ENCODE results near the gene S1PR3. TPM values are rescaled to one million over a fixed set of nuclear protein-coding genes. Genes with fewer than 3 reads are reported as not detected.

Gene S1PR3
- total and polyA plus RNA-seq, 9 donors: 1.9 to 18.5 (median 5.9) TPM

DNA sequence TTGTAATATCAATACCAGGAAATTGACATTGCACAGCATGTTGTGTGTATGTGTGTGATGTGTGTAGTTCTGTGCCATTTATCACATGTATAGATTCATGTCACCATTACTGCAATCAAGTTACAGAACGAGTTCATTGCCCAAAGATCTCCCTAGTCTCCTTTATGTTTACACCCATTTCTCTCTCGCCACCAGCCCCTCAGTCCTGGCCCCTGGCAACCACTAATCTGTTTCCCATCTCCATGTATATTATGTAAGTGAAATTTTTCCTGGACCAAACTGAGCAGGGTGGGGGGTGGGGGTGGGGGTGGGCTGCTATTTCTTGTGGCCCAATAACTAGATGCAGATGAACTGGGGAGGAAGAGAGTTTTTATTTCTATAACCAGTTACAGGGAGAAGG is 11.5 kb upstream of the S1PR3 start:
- H3K27ac ChIP-seq: no peak overlapping the region
- H3K36me3 ChIP-seq: no peaks in the 10 kb centered on the region
- no peak overlapping the region for H3K4me3 ChIP-seq
- TF ChIP-seq CTCF (IDR thresholded peaks at IDR 0.05): no peak
- no peak for TF ChIP-seq EP300 (IDR thresholded peaks at IDR 0.05)
- no peak for TF ChIP-seq POLR2A (IDR thresholded peaks at IDR 0.05)
- intact Hi-C loops (cut with DNase I): no loop called here
- no peak for DNase-seq
- H3K4me1 ChIP-seq (ENCODE audit: insufficient read depth): no peaks in the 10 kb centered on the region
- 87 to 96% (median 94%) methylated on average over 2 of the region's 2 CpGs for WGBS, 3 donors
- no peaks in the 10 kb centered on the region for H3K27me3 ChIP-seq
- H3K9me3 ChIP-seq: no peaks in the 10 kb centered on the region

- WGBS, 3 donors: 28 to 44% (median 43%) methylated on average over 1 of the region's 1 CpG
- Histone ChIP-seq H3K27me3 (no peaks in the 10 kb centered on the region), H3K4me1 (ENCODE audit: insufficient read depth) (no peaks in the 10 kb centered on the region), H3K27ac (no peak overlapping the region), H3K9me3 (no peaks in the 10 kb centered on the region), H3K36me3 (no peaks in the 10 kb centered on the region), H3K4me3 (no peak overlapping the region)
- DNase-seq: no peak
- no peak for TF ChIP-seq POLR2A (IDR thresholded peaks at IDR 0.05)
- no peak for TF ChIP-seq EP300 (IDR thresholded peaks at IDR 0.05)
- no peak for TF ChIP-seq CTCF (IDR thresholded peaks at IDR 0.05)
- intact Hi-C loops (cut with DNase I): no loop called here
Measured at GRCh38 chr9:88980740-88981203, 10.5 kb upstream of the S1PR3 start.

DNA sequence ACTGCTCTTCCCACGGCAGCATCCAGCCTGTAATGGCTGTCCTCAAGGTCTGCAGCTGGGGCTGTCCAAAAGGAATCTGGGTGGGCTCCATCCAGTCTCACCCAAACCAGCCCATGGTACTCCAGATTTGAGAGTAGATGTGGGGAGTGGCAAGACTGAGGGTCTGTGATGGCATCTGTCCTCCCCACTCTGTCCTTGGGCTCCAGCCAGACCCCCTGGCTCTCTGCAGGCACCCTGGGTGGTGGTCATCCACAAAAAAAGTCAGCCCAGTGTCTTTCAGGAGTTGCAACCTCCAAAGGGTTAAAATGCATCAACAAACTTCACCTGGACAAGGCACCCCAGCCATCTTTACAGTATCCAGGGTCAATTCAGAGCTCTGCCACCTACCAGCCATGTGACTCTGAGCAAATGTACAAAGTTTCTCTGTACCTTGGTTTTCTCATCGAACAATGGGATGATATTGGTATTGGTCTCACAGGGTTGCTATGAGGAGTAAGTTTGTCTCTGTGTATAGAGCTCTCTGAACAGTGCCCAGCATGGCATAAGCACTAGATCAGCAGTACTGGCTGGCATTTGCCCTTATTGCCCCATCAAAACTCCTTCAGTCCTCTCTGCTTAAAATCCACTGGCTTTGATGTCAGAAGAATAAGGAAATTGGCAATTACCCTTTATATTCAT is 7.3 kb upstream of the S1PR3 start:
- no peak overlapping the region for H3K27ac ChIP-seq
- no peaks in the 10 kb centered on the region for H3K36me3 ChIP-seq
- H3K27me3 ChIP-seq: no peaks in the 10 kb centered on the region
- TF ChIP-seq CTCF (IDR thresholded peaks at IDR 0.05) (no peak), EP300 (IDR thresholded peaks at IDR 0.05) (no peak), POLR2A (IDR thresholded peaks at IDR 0.05) (no peak)
- WGBS, 3 donors: 56 to 64% (median 57%) methylated on average over 2 of the region's 2 CpGs
- no peak for DNase-seq
- intact Hi-C loops (cut with DNase I): no loop called here
- no peak overlapping the region for H3K4me3 ChIP-seq
- no peaks in the 10 kb centered on the region for H3K4me1 ChIP-seq (ENCODE audit: insufficient read depth)
- no peaks in the 10 kb centered on the region for H3K9me3 ChIP-seq

DNA sequence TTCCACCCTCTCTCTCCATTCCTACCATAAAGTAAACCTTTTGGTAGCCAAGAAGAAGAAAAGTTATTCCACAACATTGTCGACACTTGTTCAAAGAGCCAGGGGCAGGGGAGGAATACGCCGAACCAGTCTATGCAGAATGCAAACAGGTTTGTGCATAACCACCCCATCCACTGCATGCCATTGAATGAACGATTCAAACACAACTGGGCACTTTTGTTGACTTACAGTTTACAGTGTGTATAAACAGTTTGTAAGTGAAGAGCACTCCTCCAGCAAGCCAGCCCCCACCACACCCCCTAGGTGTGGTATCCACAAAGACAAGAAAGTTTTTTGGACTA is 6.8 kb upstream of the S1PR3 start:
- Histone ChIP-seq H3K4me1 (ENCODE audit: insufficient read depth) (no peaks in the 10 kb centered on the region), H3K27ac (no peak overlapping the region), H3K4me3 (no peak overlapping the region), H3K9me3 (no peaks in the 10 kb centered on the region), H3K36me3 (no peaks in the 10 kb centered on the region), H3K27me3 (no peaks in the 10 kb centered on the region)
- no peak for TF ChIP-seq POLR2A (IDR thresholded peaks at IDR 0.05)
- intact Hi-C loops (cut with DNase I): no loop called here
- no peak for DNase-seq
- 73 to 84% (median 82%) methylated on average over 4 of the region's 4 CpGs for WGBS, 3 donors

- Histone ChIP-seq H3K9me3 (no peaks in the 10 kb centered on the region), H3K4me1 (ENCODE audit: insufficient read depth) (no peaks in the 10 kb centered on the region), H3K36me3 (no peaks in the 10 kb centered on the region), H3K4me3 (no peak overlapping the region), H3K27me3 (no peaks in the 10 kb centered on the region), H3K27ac (no peak overlapping the region)
- no peak for TF ChIP-seq EP300 (IDR thresholded peaks at IDR 0.05)
- no peak for TF ChIP-seq POLR2A (IDR thresholded peaks at IDR 0.05)
- TF ChIP-seq CTCF (IDR thresholded peaks at IDR 0.05): no peak
- DNase-seq: no peak
- 77 to 86% (median 81%) methylated on average over 2 of the region's 2 CpGs for WGBS, 3 donors
- intact Hi-C loops (cut with DNase I): no loop called here
Measured at GRCh38 chr9:88985616-88986015, 5.7 kb upstream of the S1PR3 start.

Data from ovary (tissue), 9 donors.